ENCODE results near the gene HSD17B8.
A peak's percentile ranks its signal among the peaks of the same experiment; 100 is the strongest.

HSD17B8 gene

GRCh38 chr6:33194431-33194979 lies 9.9 kb upstream of the HSD17B8 start:
- peaks cover 26% of the 10 kb centered on the region for H3K36me3 ChIP-seq (ENCODE audit: control insufficient read depth, insufficient read depth, low read length)
- H3K9ac ChIP-seq (ENCODE audit: low read length) = no peak overlapping the region
- H3K27me3 ChIP-seq (ENCODE audit: control insufficient read depth, insufficient read depth, low read length) = peaks cover 41% of the 10 kb centered on the region
- no peaks in the 10 kb centered on the region for H3K9me3 ChIP-seq (ENCODE audit: control insufficient read depth, insufficient read depth, low read depth, low read length)
- no peak overlapping the region for H3K27ac ChIP-seq (ENCODE audit: low read depth, low read length)
- peaks cover 18% of the 10 kb centered on the region; the same call in 1 of the 2 replicates for H3K4me1 ChIP-seq (ENCODE audit: control insufficient read depth, insufficient read depth, low read length)
- no peak overlapping the region for H3K4me3 ChIP-seq (ENCODE audit: low read depth, low read length)

GRCh38 chr6:33195304-33196165 lies 8.9 kb upstream of the HSD17B8 start:
- H3K4me1 ChIP-seq (ENCODE audit: control insufficient read depth, insufficient read depth, low read length) = peaks cover 21% of the 10 kb centered on the region; the same call in 1 of the 2 replicates
- H3K4me3 ChIP-seq (ENCODE audit: low read depth, low read length) = no peak overlapping the region
- H3K9ac ChIP-seq (ENCODE audit: low read length) = no peak overlapping the region
- H3K27me3 ChIP-seq (ENCODE audit: control insufficient read depth, insufficient read depth, low read length) = peaks cover 31% of the 10 kb centered on the region
- no peaks in the 10 kb centered on the region for H3K9me3 ChIP-seq (ENCODE audit: control insufficient read depth, insufficient read depth, low read depth, low read length)
- H3K36me3 ChIP-seq (ENCODE audit: control insufficient read depth, insufficient read depth, low read length) = peaks cover 26% of the 10 kb centered on the region
- no peak overlapping the region for H3K27ac ChIP-seq (ENCODE audit: low read depth, low read length)

GRCh38 chr6:33197431-33198048 lies 6.9 kb upstream of the HSD17B8 start:
- no peaks in the 10 kb centered on the region for H3K9me3 ChIP-seq (ENCODE audit: control insufficient read depth, insufficient read depth, low read depth, low read length)
- peak overlapping the region; percentile 7; the same call in 1 of the 2 replicates for H3K4me3 ChIP-seq (ENCODE audit: low read depth, low read length)
- H3K27me3 ChIP-seq (ENCODE audit: control insufficient read depth, insufficient read depth, low read length) = peaks cover 11% of the 10 kb centered on the region
- peaks cover 36% of the 10 kb centered on the region for H3K36me3 ChIP-seq (ENCODE audit: control insufficient read depth, insufficient read depth, low read length)
- H3K4me1 ChIP-seq (ENCODE audit: control insufficient read depth, insufficient read depth, low read length) = peaks cover 22% of the 10 kb centered on the region; the same call in 1 of the 2 replicates
- no peak overlapping the region for H3K27ac ChIP-seq (ENCODE audit: low read depth, low read length)
- no peak overlapping the region for H3K9ac ChIP-seq (ENCODE audit: low read length)

GRCh38 chr6:33198159-33198852 lies 6.1 kb upstream of the HSD17B8 start:
- no peak overlapping the region for H3K4me3 ChIP-seq (ENCODE audit: low read depth, low read length)
- peaks cover 22% of the 10 kb centered on the region; the same call in 1 of the 2 replicates for H3K4me1 ChIP-seq (ENCODE audit: control insufficient read depth, insufficient read depth, low read length)
- peaks cover 6% of the 10 kb centered on the region; the same call in 1 of the 2 replicates for H3K27me3 ChIP-seq (ENCODE audit: control insufficient read depth, insufficient read depth, low read length)
- H3K9ac ChIP-seq (ENCODE audit: low read length) = no peak overlapping the region
- peaks cover 44% of the 10 kb centered on the region for H3K36me3 ChIP-seq (ENCODE audit: control insufficient read depth, insufficient read depth, low read length)
- no peak overlapping the region for H3K27ac ChIP-seq (ENCODE audit: low read depth, low read length)
- no peaks in the 10 kb centered on the region for H3K9me3 ChIP-seq (ENCODE audit: control insufficient read depth, insufficient read depth, low read depth, low read length)

- Histone ChIP-seq H3K27ac (ENCODE audit: low read depth, low read length) (no peak overlapping the region), H3K9me3 (ENCODE audit: control insufficient read depth, insufficient read depth, low read depth, low read length) (no peaks in the 10 kb centered on the region), H3K36me3 (ENCODE audit: control insufficient read depth, insufficient read depth, low read length) (peaks cover 50% of the 10 kb centered on the region), H3K4me3 (ENCODE audit: low read depth, low read length) (peak overlapping the region; percentile 91), H3K9ac (ENCODE audit: low read length) (no peak overlapping the region), H3K27me3 (ENCODE audit: control insufficient read depth, insufficient read depth, low read length) (no peaks in the 10 kb centered on the region), H3K4me1 (ENCODE audit: control insufficient read depth, insufficient read depth, low read length) (peaks cover 25% of the 10 kb centered on the region; the same call in 1 of the 2 replicates)
Measured at GRCh38 chr6:33198853-33199436, 5.5 kb upstream of the HSD17B8 start.

- no peaks in the 10 kb centered on the region for H3K27me3 ChIP-seq (ENCODE audit: control insufficient read depth, insufficient read depth, low read length)
- peak overlapping the region; percentile 93; the same call in 1 of the 2 replicates for H3K27ac ChIP-seq (ENCODE audit: low read depth, low read length)
- H3K4me1 ChIP-seq (ENCODE audit: control insufficient read depth, insufficient read depth, low read length) = peaks cover 28% of the 10 kb centered on the region; the same call in 1 of the 2 replicates
- no peaks in the 10 kb centered on the region for H3K9me3 ChIP-seq (ENCODE audit: control insufficient read depth, insufficient read depth, low read depth, low read length)
- H3K36me3 ChIP-seq (ENCODE audit: control insufficient read depth, insufficient read depth, low read length) = peaks cover 43% of the 10 kb centered on the region
- peak overlapping the region; percentile 73 for H3K9ac ChIP-seq (ENCODE audit: low read length)
- peak overlapping the region; percentile 91 for H3K4me3 ChIP-seq (ENCODE audit: low read depth, low read length)
Measured at GRCh38 chr6:33199687-33200218, 4.7 kb upstream of the HSD17B8 start.

GRCh38 chr6:33200219-33201146 lies 4.0 kb upstream of the HSD17B8 start, which contains the start of the genes RXRB and SLC39A7:
RXRB (minus strand) TSS chr6:33200665; CDS start chr6:33200476, 189 bp downstream.
SLC39A7 (plus strand) TSS chr6:33200867; CDS start chr6:33201246, 379 bp downstream.
- peak within 1 kb of the TSS; percentile 91 for H3K4me3 ChIP-seq (ENCODE audit: low read depth, low read length)
- H3K27me3 ChIP-seq (ENCODE audit: control insufficient read depth, insufficient read depth, low read length) = peaks cover 3% of the 10 kb centered on the region
- H3K27ac ChIP-seq (ENCODE audit: low read depth, low read length) = peak within 1 kb of the TSS; percentile 93
- H3K36me3 ChIP-seq (ENCODE audit: control insufficient read depth, insufficient read depth, low read length) = peaks cover 36% of the 10 kb centered on the region
- H3K4me1 ChIP-seq (ENCODE audit: control insufficient read depth, insufficient read depth, low read length) = peaks cover 32% of the 10 kb centered on the region; the same call in 1 of the 2 replicates
- peak within 1 kb of the TSS; percentile 98 for H3K9ac ChIP-seq (ENCODE audit: low read length)
- no peaks in the 10 kb centered on the region for H3K9me3 ChIP-seq (ENCODE audit: control insufficient read depth, insufficient read depth, low read depth, low read length)

GRCh38 chr6:33201147-33201545 lies 3.3 kb upstream of the HSD17B8 start:
- Histone ChIP-seq H3K27ac (ENCODE audit: low read depth, low read length) (peak overlapping the region; percentile 93; the same call in 1 of the 2 replicates), H3K36me3 (ENCODE audit: control insufficient read depth, insufficient read depth, low read length) (peaks cover 29% of the 10 kb centered on the region), H3K4me3 (ENCODE audit: low read depth, low read length) (peak overlapping the region; percentile 91), H3K9ac (ENCODE audit: low read length) (peak overlapping the region; percentile 98), H3K9me3 (ENCODE audit: control insufficient read depth, insufficient read depth, low read depth, low read length) (no peaks in the 10 kb centered on the region), H3K4me1 (ENCODE audit: control insufficient read depth, insufficient read depth, low read length) (peaks cover 38% of the 10 kb centered on the region; the same call in 1 of the 2 replicates), H3K27me3 (ENCODE audit: control insufficient read depth, insufficient read depth, low read length) (peaks cover 10% of the 10 kb centered on the region)

GRCh38 chr6:33201935-33202334 lies 2.5 kb upstream of the HSD17B8 start:
- Histone ChIP-seq H3K27ac (ENCODE audit: low read depth, low read length) (no peak overlapping the region), H3K9me3 (ENCODE audit: control insufficient read depth, insufficient read depth, low read depth, low read length) (no peaks in the 10 kb centered on the region), H3K4me3 (ENCODE audit: low read depth, low read length) (peak overlapping the region; percentile 91), H3K9ac (ENCODE audit: low read length) (no peak overlapping the region), H3K27me3 (ENCODE audit: control insufficient read depth, insufficient read depth, low read length) (peaks cover 18% of the 10 kb centered on the region), H3K4me1 (ENCODE audit: control insufficient read depth, insufficient read depth, low read length) (peaks cover 46% of the 10 kb centered on the region; the same call in 1 of the 2 replicates), H3K36me3 (ENCODE audit: control insufficient read depth, insufficient read depth, low read length) (peaks cover 26% of the 10 kb centered on the region)

Measured in HUES6 (cell line).